Osteoblast (primary cell): ENCODE data around the gene GSTM3. TPM values are rescaled to one million over a fixed set of nuclear protein-coding genes. Genes with fewer than 3 reads are reported as not detected.

Source experiments
- DNase-seq: peaks from one replicate; pipeline ENCODE4 v3.0.0; 2011; ENCODE audit warnings: low spot score, mixed read lengths; ENCODE audit not compliant: insufficient read length; ENCODE audit errors: missing footprints
- H2AFZ ChIP-seq: 2 replicates; pipeline ENCODE4 v1.6.0; 2011; ENCODE audit warnings: mild to moderate bottlenecking, low read length
- H3K27ac ChIP-seq: 2 replicates; pipeline ENCODE4 v1.5.1; 2011; ENCODE audit warnings: mild to moderate bottlenecking, low read depth, low read length, moderate library complexity
- H3K27me3 ChIP-seq: 2 replicates; pipeline ENCODE4 v1.6.0; 2012; ENCODE audit warnings: mild to moderate bottlenecking, control low read depth, inconsistent platforms, low read length, moderate library complexity; ENCODE audit not compliant: insufficient read depth
- H3K36me3 ChIP-seq: 2 replicates; pipeline ENCODE4 v1.5.1; 2011; ENCODE audit warnings: mild to moderate bottlenecking, low read length, control low read depth, moderate library complexity; ENCODE audit not compliant: insufficient read depth
- H3K4me1 ChIP-seq: 2 replicates; pipeline ENCODE4 v1.5.1; 2011; ENCODE audit warnings: mild to moderate bottlenecking, low read length, control low read depth, moderate library complexity; ENCODE audit not compliant: insufficient read depth
- H3K4me2 ChIP-seq: 2 replicates; pipeline ENCODE4 v1.6.0; 2011; ENCODE audit warnings: mild to moderate bottlenecking, low read length; ENCODE audit not compliant: insufficient read depth
- H3K4me3 ChIP-seq: fragments of 200-600 bp; sonication (generic); 3 replicates; pipeline ENCODE4 v1.5.1; 2012; ENCODE audit warnings: mild to moderate bottlenecking, low read length, inconsistent platforms; ENCODE audit not compliant: insufficient read depth
- H3K79me2 ChIP-seq: 2 replicates; pipeline ENCODE4 v1.6.0; 2012; ENCODE audit warnings: mild to moderate bottlenecking, low read length, control low read depth, inconsistent platforms; ENCODE audit not compliant: insufficient read depth
- H3K9me3 ChIP-seq: 2 replicates; pipeline ENCODE4 v1.5.1; 2011; ENCODE audit warnings: low read depth, low read length, control low read depth
- H4K20me1 ChIP-seq: 2 replicates; pipeline ENCODE4 v1.6.0; 2012; ENCODE audit warnings: mild to moderate bottlenecking, low read length, control low read depth; ENCODE audit not compliant: insufficient read depth
- CTCF ChIP-seq: IDR thresholded peaks from 2 replicates; pipeline ENCODE4 v1.5.1; 2011; ENCODE audit warnings: mild to moderate bottlenecking, low read depth, low read length, moderate library complexity; ENCODE audit errors: extremely low read depth
- total RNA-seq: library from RNA; depleted of rRNA; stranded (reverse); fragments of >200 nt; gene quantifications from 2 replicates; pipeline ENCODE4 v1.2.3, GENCODE V29; 2012

GSTM3 gene
- total RNA-seq, 1 donor = 49.9 TPM

- no peaks in the 10 kb centered on the region for H3K27me3 ChIP-seq
- peaks cover 2% of the 10 kb centered on the region for H3K9me3 ChIP-seq
- no peaks in the 10 kb centered on the region for H3K36me3 ChIP-seq
- H3K4me3 ChIP-seq = no peak overlapping the region
- no peak overlapping the region for H3K4me2 ChIP-seq
- no peak overlapping the region for H2AFZ ChIP-seq
- no peaks in the 10 kb centered on the region for H4K20me1 ChIP-seq
- H3K27ac ChIP-seq = no peak overlapping the region
- no peak for DNase-seq
- no peaks in the 10 kb centered on the region for H3K79me2 ChIP-seq
- no peak for TF ChIP-seq CTCF
- no peaks in the 10 kb centered on the region for H3K4me1 ChIP-seq
Observed at GRCh38 chr1:109726007-109726406, 14.8 kb downstream of the GSTM3 start.

DNA sequence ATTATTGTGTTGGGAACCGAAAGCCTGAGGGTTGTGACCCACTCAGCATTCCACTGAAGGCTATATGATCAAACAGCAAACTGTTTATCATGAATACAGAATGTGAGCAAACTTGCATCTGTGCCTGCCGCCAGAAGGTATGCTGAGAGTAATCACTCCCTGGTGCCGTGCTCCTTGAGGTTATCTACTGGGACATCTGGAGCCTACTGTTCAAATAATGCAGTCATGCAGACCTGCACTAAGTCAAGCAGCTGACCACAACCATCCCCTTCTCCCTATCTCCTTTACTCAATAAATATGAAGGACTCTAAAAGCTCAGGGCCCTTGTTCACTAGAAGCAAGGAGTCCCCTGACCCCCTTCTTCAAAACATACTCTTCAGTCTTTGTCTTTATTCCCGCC lies 15.3 kb downstream of the GSTM3 start:
- TF ChIP-seq CTCF = no peak
- no peak overlapping the region for H3K4me3 ChIP-seq
- no peak overlapping the region for H2AFZ ChIP-seq
- H3K4me2 ChIP-seq = no peak overlapping the region
- H3K27ac ChIP-seq = no peak overlapping the region
- no peaks in the 10 kb centered on the region for H3K36me3 ChIP-seq
- no peak for DNase-seq
- H3K9me3 ChIP-seq = peaks cover 2% of the 10 kb centered on the region
- H3K4me1 ChIP-seq = no peaks in the 10 kb centered on the region
- no peaks in the 10 kb centered on the region for H4K20me1 ChIP-seq
- H3K79me2 ChIP-seq = no peaks in the 10 kb centered on the region
- no peaks in the 10 kb centered on the region for H3K27me3 ChIP-seq

GRCh38 chr1:109724933-109725332 lies 15.9 kb downstream of the GSTM3 start:
- no peaks in the 10 kb centered on the region for H3K27me3 ChIP-seq

More at GRCh38 chr1:109724933-109725332, 15.9 kb downstream of the GSTM3 start:
- peaks cover 2% of the 10 kb centered on the region for H3K9me3 ChIP-seq
- no peaks in the 10 kb centered on the region for H3K36me3 ChIP-seq
- H3K4me1 ChIP-seq = no peaks in the 10 kb centered on the region
- no peak overlapping the region for H3K4me3 ChIP-seq
- TF ChIP-seq CTCF = no peak
- no peak overlapping the region for H2AFZ ChIP-seq
- no peak for DNase-seq
- no peaks in the 10 kb centered on the region for H4K20me1 ChIP-seq
- no peaks in the 10 kb centered on the region for H3K79me2 ChIP-seq
- H3K27ac ChIP-seq = no peak overlapping the region
- H3K4me2 ChIP-seq = no peak overlapping the region
